HG02943 (cell line): ENCODE measurements around the gene ZSWIM6.

ENCODE experiments used
- ATAC-seq: cut with Tn5 transposase; IDR thresholded peaks from one replicate; pipeline ENCODE4 v1.9.1; 2021; ENCODE audit warnings: mild to moderate bottlenecking, low read depth, moderate library complexity; ENCODE audit not compliant: unreplicated experiment

The ZSWIM6 gene

DNA sequence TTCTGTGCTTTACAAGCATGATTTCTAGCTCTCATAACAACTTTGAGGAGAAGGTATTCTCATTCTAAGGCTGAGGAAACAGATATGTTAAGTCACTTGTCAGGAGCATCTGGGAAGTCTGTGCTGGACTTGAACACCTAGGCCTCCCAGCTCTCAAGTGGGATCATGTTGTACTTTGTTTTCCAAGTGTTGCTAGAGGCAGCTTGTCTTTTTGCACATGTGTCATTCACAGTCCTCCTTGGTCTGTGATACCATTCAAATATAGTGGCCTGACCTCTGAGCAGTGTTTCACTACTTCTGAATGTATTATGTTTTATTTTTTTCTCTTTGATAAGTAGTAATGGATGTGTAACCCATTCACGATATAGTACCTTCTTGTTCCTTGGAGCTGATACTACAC, 21.2 kb downstream of the ZSWIM6 start:
- no peak for ATAC-seq

DNA sequence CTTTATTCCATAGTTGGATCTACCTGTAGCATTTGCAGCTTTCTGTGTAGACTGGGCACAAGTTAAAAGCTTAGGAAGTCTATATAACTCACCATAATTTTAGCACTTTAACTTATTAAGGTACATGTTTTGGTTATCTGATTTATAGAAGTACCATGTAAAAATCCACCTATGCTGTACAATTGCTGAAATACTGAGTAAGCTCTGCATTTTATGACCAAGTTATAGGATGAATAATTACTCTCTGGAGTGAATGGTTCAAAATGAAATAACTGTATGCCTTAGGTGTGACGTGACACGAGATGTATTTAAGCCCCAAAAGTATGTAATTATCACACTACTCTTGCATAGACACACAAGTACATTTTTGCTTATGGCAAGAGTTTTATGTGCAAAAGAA, 22.1 kb downstream of the ZSWIM6 start:
- ATAC-seq = no peak

GRCh38 chr5:61357745-61358144, 25.7 kb downstream of the ZSWIM6 start:
- no peak for ATAC-seq

DNA sequence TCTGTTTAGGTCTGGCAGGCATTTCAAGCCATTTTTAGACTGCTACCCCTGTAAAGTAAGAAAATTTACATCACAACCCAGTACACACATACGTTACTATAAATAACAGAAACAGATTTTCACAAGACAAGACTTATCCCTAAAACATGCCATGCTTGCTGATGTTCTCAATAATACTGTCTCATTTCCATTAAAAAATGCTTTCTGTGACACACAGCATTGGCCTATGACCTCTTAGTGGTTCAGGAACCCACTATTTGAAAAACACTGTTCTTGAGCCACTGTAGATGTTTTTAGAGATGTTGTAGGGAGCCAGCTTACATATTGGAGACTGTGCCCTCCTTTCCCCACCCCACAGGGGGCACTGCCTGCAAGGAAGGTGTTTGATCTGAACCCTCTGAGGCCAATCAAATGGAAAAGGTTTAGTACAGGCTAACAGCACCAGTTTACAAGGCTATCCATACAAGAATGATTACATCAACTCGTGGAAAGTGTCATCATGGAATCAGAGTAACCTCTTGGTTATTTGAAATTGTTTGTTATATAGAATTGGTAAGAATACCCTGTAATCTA, 30.8 kb downstream of the ZSWIM6 start:
- no peak for ATAC-seq

DNA sequence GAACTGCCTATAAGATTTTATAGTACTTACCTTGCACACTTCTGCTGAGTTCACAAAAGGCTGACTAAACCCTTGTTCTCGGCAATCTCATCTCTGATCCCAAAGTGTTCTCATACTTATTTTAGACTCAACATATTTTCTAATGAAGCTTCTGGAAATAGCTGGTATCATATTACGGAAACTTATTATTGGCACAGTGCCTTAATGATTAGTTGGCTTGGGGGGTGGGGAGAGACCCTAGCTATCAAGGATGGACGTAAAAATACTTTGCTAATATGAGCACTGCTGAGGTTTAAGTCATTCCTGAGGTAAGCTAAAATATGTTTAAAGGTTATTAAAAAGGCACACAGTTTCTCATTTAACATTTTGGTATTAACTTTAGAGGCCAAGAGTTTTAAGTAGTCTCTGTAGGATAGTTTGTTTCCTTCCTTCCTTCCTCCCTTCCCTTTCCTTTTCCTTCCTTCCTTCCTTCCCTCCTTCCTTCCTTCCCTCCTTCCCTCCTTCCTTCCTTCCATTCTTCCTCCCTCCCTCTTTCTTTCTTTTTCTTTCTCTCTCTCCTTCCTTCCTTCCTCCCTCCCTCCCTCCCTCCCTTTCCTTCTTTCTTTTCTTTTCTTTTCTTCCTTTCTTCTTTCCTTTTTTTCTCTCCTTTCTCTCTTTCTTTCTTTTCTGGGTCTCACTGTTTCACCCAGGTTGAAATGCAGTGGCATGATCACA, 31.5 kb downstream of the ZSWIM6 start:
- no peak for ATAC-seq

DNA sequence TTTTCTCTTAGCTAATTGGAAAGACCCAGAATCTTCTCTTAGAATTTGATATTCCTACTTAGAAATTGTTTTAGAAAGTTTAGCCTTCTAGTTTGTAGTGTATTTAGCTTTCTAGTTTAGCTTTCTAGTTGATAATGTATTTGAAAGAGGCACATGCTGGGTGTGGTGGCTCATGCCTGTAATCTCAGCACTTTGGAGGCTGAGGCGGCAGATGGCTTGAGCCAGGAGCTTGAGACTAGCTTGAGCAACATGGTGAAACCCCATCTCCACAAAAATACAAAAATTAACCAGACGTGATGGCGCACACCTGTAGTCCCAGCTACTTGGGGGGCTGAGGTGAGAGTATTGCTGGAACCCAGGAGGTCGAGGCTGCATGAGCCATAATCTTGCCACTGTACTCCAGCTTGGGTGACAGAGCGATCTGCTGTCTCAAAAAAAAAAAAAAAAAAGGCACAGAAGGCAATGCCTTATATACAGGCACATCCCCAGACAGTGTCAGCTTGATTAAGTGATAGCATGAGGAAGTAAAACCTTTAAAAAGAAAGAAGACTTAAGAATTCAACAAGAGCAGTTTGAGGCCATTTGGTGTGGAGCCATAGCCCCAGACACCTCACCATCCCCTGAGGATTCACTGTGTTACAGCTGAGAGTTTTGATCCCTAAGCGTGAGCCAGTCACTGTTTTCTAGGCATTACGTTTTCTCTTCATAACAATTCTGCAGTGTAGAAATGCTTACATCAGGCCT, 34.6 kb downstream of the ZSWIM6 start:
- ATAC-seq = no peak

GRCh38 chr5:61370506-61370905, 38.4 kb downstream of the ZSWIM6 start:
- ATAC-seq = no peak

DNA sequence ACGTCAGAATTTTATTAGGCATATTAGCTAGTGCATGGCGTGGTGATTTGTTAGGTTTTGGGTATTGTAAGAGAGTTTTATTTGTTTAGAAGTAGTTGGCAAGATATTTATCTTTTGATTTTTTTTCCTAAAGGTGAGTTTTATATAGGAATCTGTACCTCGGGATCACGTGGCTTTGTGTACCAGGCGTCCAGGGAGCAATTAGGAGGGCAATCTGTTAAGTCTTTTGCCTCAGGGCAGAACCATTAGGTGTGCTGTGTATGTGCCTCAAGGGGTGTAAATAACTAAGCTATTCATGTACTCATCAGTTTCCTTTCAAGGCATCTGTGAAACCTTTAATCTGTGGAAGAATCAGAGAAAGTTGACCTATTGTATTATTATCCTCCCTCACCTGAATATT, 39.4 kb downstream of the ZSWIM6 start:
- ATAC-seq = no peak

DNA sequence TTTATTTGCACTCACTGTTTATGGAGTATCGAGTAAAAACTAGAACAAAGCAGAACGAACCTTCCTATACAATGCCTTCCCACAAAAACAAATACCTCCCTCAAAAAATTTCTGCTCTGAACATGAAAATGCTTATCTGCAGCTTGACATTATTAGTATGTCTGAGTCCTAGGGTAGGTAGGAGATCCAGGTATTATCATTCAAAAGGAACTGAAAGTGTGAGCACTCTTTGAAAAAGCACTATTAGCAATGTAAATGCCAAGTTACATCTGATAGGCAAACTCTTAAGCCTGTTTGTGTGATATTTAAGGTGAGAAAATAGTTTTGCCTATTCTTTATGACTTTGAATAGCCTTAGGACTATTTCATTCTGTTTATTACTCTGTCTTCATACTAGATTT, 47.6 kb downstream of the ZSWIM6 start:
- ATAC-seq = no peak

- ATAC-seq = no peak
Measured at GRCh38 chr5:61381968-61382367, 49.9 kb downstream of the ZSWIM6 start.

DNA sequence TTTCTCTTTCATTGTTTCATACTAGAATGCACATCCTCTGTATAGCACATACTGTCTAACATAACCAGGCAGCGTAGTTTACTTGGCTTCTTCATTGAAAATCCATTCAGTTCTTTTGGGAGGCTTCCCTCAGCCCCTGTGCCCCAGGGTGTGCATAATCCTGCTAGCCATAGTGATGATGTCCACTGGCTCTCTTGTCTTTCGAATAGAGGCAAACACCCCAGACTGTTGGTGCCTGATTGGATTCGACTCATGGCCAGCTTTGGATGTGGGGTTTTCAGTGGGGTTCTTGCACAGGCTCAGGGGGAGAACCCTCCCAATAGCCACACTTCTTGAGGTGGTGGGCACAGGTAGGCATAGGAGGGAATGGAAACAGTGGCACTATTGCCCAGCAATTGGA, 53.6 kb downstream of the ZSWIM6 start:
- ATAC-seq = no peak

DNA sequence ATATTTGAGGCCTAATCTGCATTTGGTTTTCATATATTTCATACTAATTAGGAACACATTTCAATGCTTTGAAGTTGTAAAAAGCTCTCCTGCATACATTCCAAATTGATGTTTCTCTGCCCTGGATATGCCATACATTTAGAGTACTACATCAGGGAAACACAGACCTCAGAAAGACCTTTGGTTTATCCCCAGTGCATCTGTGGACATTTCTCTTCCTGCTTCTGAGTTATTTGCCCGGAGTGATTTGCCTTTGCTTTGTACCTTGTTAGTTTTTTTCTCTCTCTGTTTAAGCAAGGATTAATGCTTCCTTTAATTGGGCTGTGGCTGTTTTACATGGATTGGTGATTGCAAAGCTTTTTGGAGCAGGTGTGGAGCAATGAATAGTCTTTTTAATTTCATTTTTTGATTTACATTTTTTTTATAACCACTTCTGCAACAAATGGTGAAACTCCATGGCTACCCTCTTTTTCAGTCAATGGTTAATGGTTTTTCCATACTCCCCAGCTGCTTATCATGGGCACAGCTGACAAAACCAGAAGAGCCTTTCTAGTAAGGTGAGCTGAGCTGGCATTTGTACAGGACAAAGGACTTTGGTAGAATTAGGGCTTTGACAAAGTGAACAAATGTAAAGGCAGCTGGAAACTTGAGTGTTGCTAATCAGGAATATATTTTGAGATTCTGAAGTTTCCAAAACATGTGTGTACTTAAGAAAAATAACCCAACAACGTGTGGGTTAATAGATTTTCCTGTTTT, 54.2 kb downstream of the ZSWIM6 start:
- no peak for ATAC-seq

GRCh38 chr5:61389609-61390008, 57.6 kb downstream of the ZSWIM6 start:
- no peak for ATAC-seq

DNA sequence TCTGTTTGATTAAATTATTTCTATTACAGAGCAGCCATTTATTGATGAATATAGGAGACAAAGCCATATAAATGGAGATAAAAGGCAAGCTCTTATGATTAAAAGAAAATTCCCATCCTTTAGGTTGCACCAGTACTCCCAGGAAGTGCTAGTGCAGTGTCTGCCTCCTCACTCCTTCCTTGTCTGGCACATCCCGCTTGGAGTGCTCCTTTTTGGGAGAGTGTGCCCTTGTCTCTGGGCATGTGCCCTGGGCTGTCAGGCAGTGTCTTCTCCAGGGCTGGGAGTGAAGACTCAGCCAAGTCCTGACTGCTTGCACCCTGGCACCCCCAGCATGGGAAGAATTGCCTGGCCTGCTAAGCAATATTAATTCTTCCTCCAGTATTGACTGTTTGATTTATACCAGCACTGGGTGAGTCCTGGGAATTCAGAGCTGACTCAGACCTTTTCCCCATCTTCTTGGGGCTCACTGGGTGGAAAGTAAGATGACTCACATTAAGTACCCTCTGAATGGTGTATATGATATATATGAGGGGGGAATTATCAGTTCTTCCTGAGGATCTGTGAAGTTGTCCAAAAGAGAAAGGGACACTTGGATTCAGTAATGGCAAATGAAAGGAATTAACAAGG, 62.1 kb downstream of the ZSWIM6 start:
- ATAC-seq = no peak

DNA sequence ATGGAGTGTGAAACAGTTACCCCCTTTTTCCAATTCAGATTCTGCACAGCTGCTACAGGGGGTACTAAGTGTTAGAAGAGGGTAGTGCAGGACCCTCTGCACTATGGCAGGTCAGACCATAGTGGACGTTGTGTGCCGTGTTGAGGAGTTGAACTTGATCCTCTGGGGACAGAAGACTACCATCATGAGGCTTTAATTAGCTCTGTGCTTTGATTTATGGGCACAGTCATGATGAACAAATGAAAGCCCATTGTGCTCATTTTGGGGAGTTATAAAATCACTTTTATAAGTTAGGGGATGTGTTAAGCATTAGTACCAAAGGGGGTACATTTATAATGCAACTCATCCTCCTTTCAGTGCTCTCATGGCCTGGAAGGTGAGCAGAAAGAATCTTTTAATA, 62.7 kb downstream of the ZSWIM6 start:
- ATAC-seq = no peak

DNA sequence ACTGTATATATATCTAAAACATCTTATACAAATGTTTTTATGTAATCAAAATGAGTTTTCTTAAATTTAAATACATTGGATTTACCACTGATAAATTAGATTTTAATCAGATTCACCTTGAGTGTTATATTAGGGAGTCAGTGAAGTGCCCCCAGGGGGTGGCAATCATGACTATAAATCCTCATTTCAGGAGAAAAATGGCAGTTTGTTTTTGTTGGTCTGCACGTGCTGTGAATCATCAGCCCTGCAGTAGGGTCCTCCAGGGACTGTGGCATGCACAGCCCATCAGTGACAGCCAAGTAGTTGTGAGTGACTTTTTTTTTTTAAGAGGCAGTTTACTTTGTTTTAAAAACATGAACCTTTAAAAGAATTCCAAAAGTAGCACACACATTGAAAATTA, 65.2 kb downstream of the ZSWIM6 start:
- no peak for ATAC-seq

DNA sequence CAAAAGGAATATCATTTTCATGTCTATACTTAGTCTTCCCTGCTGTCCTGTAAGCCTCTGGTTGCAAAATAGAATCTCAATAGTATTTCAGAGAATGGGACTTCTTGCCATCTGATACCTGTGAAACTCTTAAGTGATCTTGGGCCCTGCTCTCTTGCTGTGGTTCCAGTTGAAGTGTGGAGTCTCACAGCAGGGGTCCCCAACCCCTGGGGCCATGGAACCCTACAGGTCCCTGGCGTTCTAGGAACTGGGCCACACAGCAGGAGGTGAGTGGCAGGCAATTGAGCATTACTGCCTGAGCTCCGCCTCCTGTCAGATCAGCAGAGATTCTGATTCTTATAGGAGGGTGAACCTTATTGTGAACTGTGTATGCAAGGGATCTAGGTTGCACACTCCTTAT, 65.9 kb downstream of the ZSWIM6 start:
- no peak for ATAC-seq

DNA sequence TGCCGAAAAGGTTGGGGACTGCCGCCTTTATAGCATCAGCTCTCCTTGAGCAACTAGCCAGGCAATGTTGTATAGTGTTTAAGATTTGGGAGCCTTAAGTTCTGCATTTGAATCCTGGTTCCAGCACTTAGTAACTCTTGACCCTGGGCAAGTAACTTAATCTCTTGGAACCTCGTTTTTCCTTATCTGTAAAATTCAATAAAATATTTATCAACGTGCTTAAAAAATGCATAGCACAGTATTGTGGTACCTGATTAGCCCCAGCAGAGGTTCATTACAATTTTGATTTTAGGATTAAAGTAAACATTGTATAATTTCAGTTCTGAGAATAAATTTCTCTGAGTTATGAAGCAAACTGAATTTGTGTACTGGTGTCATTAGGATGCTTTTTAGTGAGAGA, 66.4 kb downstream of the ZSWIM6 start:
- no peak for ATAC-seq

- ATAC-seq = no peak
Measured at GRCh38 chr5:61399679-61400078, 67.6 kb downstream of the ZSWIM6 start.

GRCh38 chr5:61401726-61402125, 69.7 kb downstream of the ZSWIM6 start:
- ATAC-seq = no peak
